ENCODE measurements around the gene EIF4G3. TPM values are rescaled to one million over a fixed set of nuclear protein-coding genes. Genes with fewer than 3 reads are reported as not detected.

Gene EIF4G3
- total RNA-seq, 3 donors from 2014 or later (not counting 1 experiment from before 2014, with no cell fraction given) = 105 to 107 (median 107) TPM

GRCh38 chr1:20829946-20830345 is 346.8 kb downstream of the EIF4G3 start:
- Histone ChIP-seq H3K4me3 (ENCODE audit: low read length) (no peak overlapping the region), H3K27me3 (ENCODE audit: control insufficient read depth, insufficient read depth, low read length) (no peaks in the 10 kb centered on the region), H3K27ac (ENCODE audit: low read length) (no peak overlapping the region), H3K9me3 (ENCODE audit: control insufficient read depth, insufficient read depth, low read length) (no peaks in the 10 kb centered on the region), H3K4me1 (ENCODE audit: control insufficient read depth, insufficient read depth, low read length) (no peaks in the 10 kb centered on the region), H3K36me3 (ENCODE audit: control insufficient read depth, insufficient read depth, low read length) (peaks cover 19% of the 10 kb centered on the region)
- WGBS (ENCODE audit: insufficient coverage) = 90% methylated on average over 1 of the region's 1 CpG
- ATAC-seq = no peak
- peaks cover 0 to 9% of the 10 kb centered on the region in 2 donors for H3K4me1 Mint-ChIP-seq
- intact Hi-C loops (cut with micrococcal nuclease) = no loop called here
- H3K4me3 Mint-ChIP-seq = no peak overlapping the region
- no peak for TF ChIP-seq CTCF (IDR thresholded peaks at IDR 0.05)
- H3K27ac Mint-ChIP-seq = no peak overlapping the region
- DNase-seq = no peak
- H3K9me3 Mint-ChIP-seq = no peaks in the 10 kb centered on the region
- H3K27me3 Mint-ChIP-seq (ENCODE audit: low read depth in 2 of 2) = no peaks in the 10 kb centered on the region
- H3K36me3 Mint-ChIP-seq = no peaks in the 10 kb centered on the region

- DNase-seq (no peak), ATAC-seq (no peak)
- Mint-ChIP-seq H3K4me1 (peaks cover 0 to 8% of the 10 kb centered on the region in 2 donors), H3K27ac (no peak overlapping the region), H3K27me3 (ENCODE audit: low read depth in 2 of 2) (no peaks in the 10 kb centered on the region), H3K9me3 (no peaks in the 10 kb centered on the region), H3K36me3 (peaks cover 2% of the 10 kb centered on the region), H3K4me3 (no peak overlapping the region)
- no peaks in the 10 kb centered on the region for H3K9me3 ChIP-seq (ENCODE audit: control insufficient read depth, insufficient read depth, low read length)
- TF ChIP-seq CTCF (IDR thresholded peaks at IDR 0.05) = no peak
- peaks cover 21% of the 10 kb centered on the region for H3K36me3 ChIP-seq (ENCODE audit: control insufficient read depth, insufficient read depth, low read length)
- H3K27me3 ChIP-seq (ENCODE audit: control insufficient read depth, insufficient read depth, low read length) = no peaks in the 10 kb centered on the region
- intact Hi-C loops (cut with micrococcal nuclease) = no loop called here
- no peaks in the 10 kb centered on the region for H3K4me1 ChIP-seq (ENCODE audit: control insufficient read depth, insufficient read depth, low read length)
- H3K27ac ChIP-seq (ENCODE audit: low read length) = no peak overlapping the region
- no CpG with 5 or more reads among the region's 1 CpG for WGBS (ENCODE audit: insufficient coverage)
- H3K4me3 ChIP-seq (ENCODE audit: low read length) = no peak overlapping the region
These were observed 347.2 kb downstream of the EIF4G3 start for GRCh38 chr1:20829531-20829930.

GRCh38 chr1:20823845-20824244 is 352.9 kb downstream of the EIF4G3 start:
- no peak overlapping the region for H3K27ac ChIP-seq (ENCODE audit: low read length)
- H3K4me1 ChIP-seq (ENCODE audit: control insufficient read depth, insufficient read depth, low read length) = no peaks in the 10 kb centered on the region
- TF ChIP-seq CTCF (IDR thresholded peaks at IDR 0.05) = no peak
- peaks cover 23% of the 10 kb centered on the region for H3K36me3 ChIP-seq (ENCODE audit: control insufficient read depth, insufficient read depth, low read length)
- intact Hi-C loops (cut with micrococcal nuclease) = no loop called here
- H3K9me3 ChIP-seq (ENCODE audit: control insufficient read depth, insufficient read depth, low read length) = no peaks in the 10 kb centered on the region
- no peaks in the 10 kb centered on the region for H3K27me3 ChIP-seq (ENCODE audit: control insufficient read depth, insufficient read depth, low read length)
- no peak overlapping the region for H3K4me3 ChIP-seq (ENCODE audit: low read length)
- Mint-ChIP-seq H3K4me3 (no peak overlapping the region), H3K4me1 (peaks cover 0 to under 1% of the 10 kb centered on the region in 2 donors), H3K27ac (peak overlapping the region in 1 of 2 donors; percentile 57), H3K36me3 (peaks cover 27% of the 10 kb centered on the region), H3K27me3 (ENCODE audit: low read depth in 2 of 2) (no peaks in the 10 kb centered on the region), H3K9me3 (no peaks in the 10 kb centered on the region)
- DNase-seq (no peak), ATAC-seq (no peak)

GRCh38 chr1:20821466-20821865 is 355.2 kb downstream of the EIF4G3 start:
- Histone ChIP-seq H3K36me3 (ENCODE audit: control insufficient read depth, insufficient read depth, low read length) (peaks cover 13% of the 10 kb centered on the region), H3K4me3 (ENCODE audit: low read length) (no peak overlapping the region), H3K9me3 (ENCODE audit: control insufficient read depth, insufficient read depth, low read length) (no peaks in the 10 kb centered on the region), H3K27ac (ENCODE audit: low read length) (no peak overlapping the region), H3K4me1 (ENCODE audit: control insufficient read depth, insufficient read depth, low read length) (no peaks in the 10 kb centered on the region), H3K27me3 (ENCODE audit: control insufficient read depth, insufficient read depth, low read length) (no peaks in the 10 kb centered on the region)
- H3K27me3 Mint-ChIP-seq (ENCODE audit: low read depth in 2 of 2) = no peaks in the 10 kb centered on the region
- no peaks in the 10 kb centered on the region for H3K9me3 Mint-ChIP-seq
- ATAC-seq (no peak), DNase-seq (no peak)
- H3K27ac Mint-ChIP-seq = no peak overlapping the region
- intact Hi-C loops (cut with micrococcal nuclease) = no loop called here
- TF ChIP-seq CTCF (IDR thresholded peaks at IDR 0.05) = no peak
- no peaks in the 10 kb centered on the region for H3K4me1 Mint-ChIP-seq
- peaks cover 27% of the 10 kb centered on the region for H3K36me3 Mint-ChIP-seq
- no peak overlapping the region for H3K4me3 Mint-ChIP-seq
- 43% methylated on average over 2 of the region's 2 CpGs for WGBS (ENCODE audit: insufficient coverage)

Data from natural killer cell (primary cell).